H9 (cell line): Measurements from ENCODE around the gene APCDD1L. TPM values are rescaled to one million over a fixed set of nuclear protein-coding genes. Genes with fewer than 3 reads are reported as not detected.

Source experiments
- DNase-seq: peaks from one replicate; pipeline ENCODE4 v3.0.0-alpha.2; 2017
- H2AFZ ChIP-seq: one replicate; pipeline ENCODE4 v1.6.1; 2013; ENCODE audit warnings: mild to moderate bottlenecking, low read length, control low read depth, moderate library complexity
- H2AK5ac ChIP-seq: 2 replicates; pipeline ENCODE4 v1.6.1; 2013; ENCODE audit warnings: low read length, control low read depth, mixed read lengths; ENCODE audit not compliant: insufficient read length
- H2BK120ac ChIP-seq: one replicate; pipeline ENCODE4 v1.6.1; 2013; ENCODE audit warnings: low read depth, mild to moderate bottlenecking, low read length, control low read depth, inconsistent platforms; ENCODE audit not compliant: poor library complexity, severe bottlenecking
- H2BK12ac ChIP-seq: 2 replicates; pipeline ENCODE4 v1.6.1; 2013; ENCODE audit warnings: low read length, control low read depth, mixed read lengths, low read depth; ENCODE audit not compliant: insufficient read length
- H2BK15ac ChIP-seq: 2 replicates; pipeline ENCODE4 v1.6.1; 2013; ENCODE audit warnings: low read depth, low read length, control low read depth
- H2BK20ac ChIP-seq: one replicate; pipeline ENCODE4 v1.6.1; 2013; ENCODE audit warnings: low read depth, mild to moderate bottlenecking, low read length, control low read depth, inconsistent platforms; ENCODE audit not compliant: poor library complexity, severe bottlenecking
- H2BK5ac ChIP-seq: 2 replicates; pipeline ENCODE4 v1.6.1; 2013; ENCODE audit warnings: low read length, control low read depth, mixed read lengths; ENCODE audit not compliant: insufficient read length
- H3K14ac ChIP-seq: 2 replicates; pipeline ENCODE4 v1.6.1; 2013; ENCODE audit warnings: low read length, control low read depth; ENCODE audit not compliant: insufficient read depth
- H3K18ac ChIP-seq: 2 replicates; pipeline ENCODE4 v1.6.1; 2013; ENCODE audit warnings: low read depth, mild to moderate bottlenecking, mixed read lengths, low read length, control low read depth; ENCODE audit not compliant: insufficient read length
- H3K23ac ChIP-seq: 2 replicates; pipeline ENCODE4 v1.6.1; 2013; ENCODE audit warnings: low read length, control low read depth, mixed read lengths, low read depth; ENCODE audit not compliant: insufficient read length
- H3K23me2 ChIP-seq: 2 replicates; pipeline ENCODE4 v1.6.1; 2013; ENCODE audit warnings: low read depth, mild to moderate bottlenecking, mixed read lengths, low read length, control low read depth; ENCODE audit not compliant: insufficient read length, poor library complexity, severe bottlenecking
- H3K27ac ChIP-seq: 2 replicates; pipeline ENCODE4 v1.5.1; 2013; ENCODE audit warnings: low read length, control low read depth, mixed read lengths, low read depth; ENCODE audit not compliant: insufficient read length
- H3K27me3 ChIP-seq: 2 replicates; pipeline ENCODE4 v1.6.1; 2013; ENCODE audit warnings: low read length, control low read depth, inconsistent platforms; ENCODE audit not compliant: insufficient read depth
- H3K4ac ChIP-seq: 2 replicates; pipeline ENCODE4 v1.6.1; 2013; ENCODE audit warnings: low read depth, mild to moderate bottlenecking, control low read depth, inconsistent platforms, low read length, moderate library complexity
- H3K4me1 ChIP-seq: 2 replicates; pipeline ENCODE4 v1.6.1; 2013; ENCODE audit warnings: low read length, control low read depth, inconsistent platforms; ENCODE audit not compliant: insufficient read depth
- H3K4me2 ChIP-seq: 2 replicates; pipeline ENCODE4 v1.6.1; 2013; ENCODE audit warnings: low read length, control low read depth, mixed read lengths; ENCODE audit not compliant: insufficient read length, insufficient read depth
- H3K56ac ChIP-seq: 2 replicates; pipeline ENCODE4 v1.6.1; 2013; ENCODE audit warnings: low read depth, mild to moderate bottlenecking, mixed read lengths, low read length, control low read depth; ENCODE audit not compliant: insufficient read length
- H3K79me1 ChIP-seq: 2 replicates; pipeline ENCODE4 v1.6.1; 2013; ENCODE audit warnings: low read depth, mild to moderate bottlenecking, moderate library complexity, low read length, control low read depth, inconsistent platforms; ENCODE audit not compliant: insufficient read depth, poor library complexity, severe bottlenecking
- H3K79me2 ChIP-seq: 2 replicates; pipeline ENCODE4 v1.6.1; 2013; ENCODE audit warnings: low read length, control low read depth, inconsistent platforms; ENCODE audit not compliant: insufficient read depth
- H3K9ac ChIP-seq: 2 replicates; pipeline ENCODE4 v1.6.1; 2013; ENCODE audit warnings: low read length, control low read depth, mixed read lengths; ENCODE audit not compliant: insufficient read length; ENCODE audit errors: extremely low read depth
- H3K9me3 ChIP-seq: one replicate; pipeline ENCODE4 v1.6.1; 2013; ENCODE audit warnings: low read depth, low read length, inconsistent platforms; ENCODE audit not compliant: control insufficient read depth
- H3T11ph ChIP-seq: one replicate; pipeline ENCODE4 v1.6.1; 2013; ENCODE audit warnings: mild to moderate bottlenecking, low read length, control low read depth, inconsistent platforms
- H4K20me1 ChIP-seq: one replicate; pipeline ENCODE4 v1.6.1; 2013; ENCODE audit not compliant: control insufficient read depth, insufficient read length, insufficient read depth
- H4K5ac ChIP-seq: 2 replicates; pipeline ENCODE4 v1.6.1; 2013; ENCODE audit warnings: low read depth, mild to moderate bottlenecking, mixed read lengths, low read length, control low read depth; ENCODE audit not compliant: insufficient read length
- H4K8ac ChIP-seq: replicated peaks from 2 replicates; pipeline ENCODE4 v1.6.1; 2013; ENCODE audit warnings: low read length, control low read depth, mixed read lengths, low read depth; ENCODE audit not compliant: insufficient read length
- H4K91ac ChIP-seq: 2 replicates; pipeline ENCODE4 v1.6.1; 2013; ENCODE audit warnings: low read depth, mild to moderate bottlenecking, moderate library complexity, mixed read lengths, low read length, control low read depth; ENCODE audit not compliant: insufficient read length
- H3K27ac Mint-ChIP-seq, 3 experiments: 2 replicates in 2 of 3; 3 replicates in 1 of 3; pipeline ENCODE4 v1.8.0; 2020 to 2021; ENCODE audit warnings: mixed read lengths in 3 of 3, mild to moderate bottlenecking in 1 of 3, moderate library complexity in 1 of 3
- H3K27me3 Mint-ChIP-seq: 2 replicates; pipeline ENCODE4 v1.8.0; 2021; ENCODE audit warnings: low read depth, mild to moderate bottlenecking, moderate library complexity, mixed read lengths
- H3K36me3 Mint-ChIP-seq, 3 experiments: 2 replicates in 2 of 3; 3 replicates in 1 of 3; pipeline ENCODE4 v1.8.0; 2020 to 2021; ENCODE audit warnings: low read depth in 3 of 3, mixed read lengths in 3 of 3; ENCODE audit not compliant: insufficient read depth in 1 of 3
- H3K4me1 Mint-ChIP-seq, 2 experiments: 2 replicates each; pipeline ENCODE4 v1.8.0; 2020; ENCODE audit warnings: mixed read lengths in 2 of 2
- H3K4me3 Mint-ChIP-seq, 2 experiments: 2 replicates in 1 of 2; 3 replicates in 1 of 2; pipeline ENCODE4 v1.8.0; 2020 to 2021; ENCODE audit warnings: mild to moderate bottlenecking in 2 of 2, mixed read lengths in 2 of 2, moderate library complexity in 1 of 2
- H3K9me3 Mint-ChIP-seq, 2 experiments: 2 replicates in 1 of 2; 3 replicates in 1 of 2; pipeline ENCODE4 v1.8.0; 2020; ENCODE audit warnings: mild to moderate bottlenecking in 2 of 2, mixed read lengths in 2 of 2, moderate library complexity in 1 of 2
- CTCF ChIP-seq: fragments of 200-600 bp; sonication (generic); conservative IDR thresholded peaks from 3 replicates; pipeline ENCODE4 v1.8.0; 2021; ENCODE audit warnings: antibody characterized with exemption, mild to moderate bottlenecking
- WGBS: extraction: QIAGEN DNeasy Blood & Tissue Kit; methylation state at CpG from one replicate; pipeline ENCODE4 v1.1.7; 2013; ENCODE audit warnings: missing lambda C conversion rate, low lambda C conversion rate, mixed read lengths; ENCODE audit not compliant: insufficient read length; ENCODE audit errors: extremely low coverage; 5-methylcytosine and 5-hydroxymethylcytosine counted together
- total RNA-seq: library from RNA; stranded (reverse); gene quantifications from 2 replicates; pipeline ENCODE4 v1.2.1, GENCODE V29; 2021

APCDD1L gene
- total RNA-seq, 1 experiment from 2014 or later, result 0.68 TPM

GRCh38 chr20:58551631-58552030 is 36.4 kb upstream of the APCDD1L start:
- H3K14ac ChIP-seq, result no peak overlapping the region
- H3K18ac ChIP-seq, result no peak overlapping the region
- no peak overlapping the region for H2AK5ac ChIP-seq
- H3K4me2 ChIP-seq, result no peak overlapping the region
- no peak overlapping the region for H2BK20ac ChIP-seq
- H3K56ac ChIP-seq, result no peak overlapping the region
- H3K4ac ChIP-seq, result no peak overlapping the region
- H3K79me1 ChIP-seq, result no peaks in the 10 kb centered on the region
- no peaks in the 10 kb centered on the region for H3K79me2 ChIP-seq
- H3K27me3 ChIP-seq, result no peaks in the 10 kb centered on the region
- H2BK15ac ChIP-seq, result no peak overlapping the region
- Mint-ChIP-seq H3K36me3 (no peaks in the 10 kb centered on the region; a peak in 1 of 7 replicates), H3K27ac (no peak overlapping the region), H3K4me1 (peaks cover 0 to 14% of the 10 kb centered on the region in 2 experiments; a peak in 2 of 4 replicates), H3K27me3 (peaks cover 22% of the 10 kb centered on the region), H3K9me3 (peaks cover 0 to 8% of the 10 kb centered on the region in 2 experiments; a peak in 3 of 5 replicates), H3K4me3 (no peak overlapping the region)
- no peak overlapping the region for H3K9ac ChIP-seq
- TF ChIP-seq CTCF, result no peak
- H2BK120ac ChIP-seq, result no peak overlapping the region
- no peak overlapping the region for H3K27ac ChIP-seq
- no peak overlapping the region for H3K23ac ChIP-seq
- no peaks in the 10 kb centered on the region for H4K20me1 ChIP-seq
- H4K8ac ChIP-seq, result no peak overlapping the region
- H2AFZ ChIP-seq, result no peak overlapping the region
- no peaks in the 10 kb centered on the region for H3K9me3 ChIP-seq
- no peak overlapping the region for H4K91ac ChIP-seq
- H2BK5ac ChIP-seq, result no peak overlapping the region
- H3K23me2 ChIP-seq, result no peaks in the 10 kb centered on the region
- no peak overlapping the region for H4K5ac ChIP-seq
- H3K4me1 ChIP-seq, result no peaks in the 10 kb centered on the region
- no peak overlapping the region for H3T11ph ChIP-seq
- peak; percentile 8 for DNase-seq
- WGBS, result no CpG with 5 or more reads among the region's 8 CpGs
- no peak overlapping the region for H2BK12ac ChIP-seq
